Nephron (organoid): ENCODE data around the gene TMEM42.
"Not testable (repeated sequence)": the region's sequence is repeated elsewhere in the genome, so short reads cannot be mapped to it uniquely, and the experiment has no call there.

ENCODE experiments used
- H3K27ac Mint-ChIP-seq, 3 experiments: 2 replicates each; pipeline ENCODE4 v1.8.0; 2020; ENCODE audit warnings: mixed read lengths in 3 of 3, mild to moderate bottlenecking in 2 of 3, moderate library complexity in 1 of 3
- H3K27me3 Mint-ChIP-seq: 2 replicates; pipeline ENCODE4 v1.8.0; 2021; ENCODE audit warnings: low read depth, mild to moderate bottlenecking, moderate library complexity, mixed read lengths
- H3K36me3 Mint-ChIP-seq: 2 replicates; pipeline ENCODE4 v1.8.0; 2020; ENCODE audit warnings: low read depth, mixed read lengths
- H3K4me1 Mint-ChIP-seq: 2 replicates; pipeline ENCODE4 v1.8.0; 2020; ENCODE audit warnings: mixed read lengths
- H3K4me3 Mint-ChIP-seq, 3 experiments: 2 replicates each; pipeline ENCODE4 v1.8.0; 2020; ENCODE audit warnings: mild to moderate bottlenecking in 3 of 3, mixed read lengths in 3 of 3, moderate library complexity in 2 of 3
- H3K9me3 Mint-ChIP-seq: 2 replicates; pipeline ENCODE4 v1.8.0; 2020; ENCODE audit warnings: mixed read lengths
- TF ChIP-seq, protein P1 (sequence below), 3 experiments: fragments of 200-600 bp; sonication (generic); IDR thresholded peaks; one replicate each; pipeline ENCODE4 v1.5.0; 2021; ENCODE audit warnings: antibody characterized with exemption in 3 of 3; ENCODE audit not compliant: unreplicated experiment in 3 of 3

The TMEM42 gene

GRCh38 chr3:44861412-44862225 lies at the start of gene TMEM42:
Gene TMEM42 (plus strand): TSS chr3:44861912. CDS start chr3:44861925, 13 bp downstream.
- peak within 1 kb of the TSS; percentile 92 to 98 (median 97) for H3K4me3 Mint-ChIP-seq
- peaks cover 8% of the 10 kb centered on the region for H3K36me3 Mint-ChIP-seq
- H3K9me3 Mint-ChIP-seq: no peaks in the 10 kb centered on the region
- H3K27me3 Mint-ChIP-seq: no peaks in the 10 kb centered on the region
- TF ChIP-seq, protein P1, sequence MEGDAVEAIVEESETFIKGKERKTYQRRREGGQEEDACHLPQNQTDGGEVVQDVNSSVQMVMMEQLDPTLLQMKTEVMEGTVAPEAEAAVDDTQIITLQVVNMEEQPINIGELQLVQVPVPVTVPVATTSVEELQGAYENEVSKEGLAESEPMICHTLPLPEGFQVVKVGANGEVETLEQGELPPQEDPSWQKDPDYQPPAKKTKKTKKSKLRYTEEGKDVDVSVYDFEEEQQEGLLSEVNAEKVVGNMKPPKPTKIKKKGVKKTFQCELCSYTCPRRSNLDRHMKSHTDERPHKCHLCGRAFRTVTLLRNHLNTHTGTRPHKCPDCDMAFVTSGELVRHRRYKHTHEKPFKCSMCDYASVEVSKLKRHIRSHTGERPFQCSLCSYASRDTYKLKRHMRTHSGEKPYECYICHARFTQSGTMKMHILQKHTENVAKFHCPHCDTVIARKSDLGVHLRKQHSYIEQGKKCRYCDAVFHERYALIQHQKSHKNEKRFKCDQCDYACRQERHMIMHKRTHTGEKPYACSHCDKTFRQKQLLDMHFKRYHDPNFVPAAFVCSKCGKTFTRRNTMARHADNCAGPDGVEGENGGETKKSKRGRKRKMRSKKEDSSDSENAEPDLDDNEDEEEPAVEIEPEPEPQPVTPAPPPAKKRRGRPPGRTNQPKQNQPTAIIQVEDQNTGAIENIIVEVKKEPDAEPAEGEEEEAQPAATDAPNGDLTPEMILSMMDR (IDR thresholded peaks at IDR 0.05; ENCODE audit: unreplicated experiment in 3 of 3): no peak
- peaks cover 20% of the 10 kb centered on the region for H3K4me1 Mint-ChIP-seq
- H3K27ac Mint-ChIP-seq: peak within 1 kb of the TSS; percentile 90 to 99 (median 95)

- Mint-ChIP-seq H3K9me3 (peaks cover 25% of the 10 kb centered on the region), H3K27ac (no peak overlapping the region), H3K4me3 (no peak overlapping the region), H3K4me1 (no peaks in the 10 kb centered on the region), H3K27me3 (no peaks in the 10 kb centered on the region), H3K36me3 (peaks cover 66% of the 10 kb centered on the region)
- TF ChIP-seq, protein P1 (IDR thresholded peaks at IDR 0.05; ENCODE audit: unreplicated experiment in 3 of 3): no peak
Measured at GRCh38 chr3:44814751-44815150, 47.0 kb upstream of the TMEM42 start.

DNA sequence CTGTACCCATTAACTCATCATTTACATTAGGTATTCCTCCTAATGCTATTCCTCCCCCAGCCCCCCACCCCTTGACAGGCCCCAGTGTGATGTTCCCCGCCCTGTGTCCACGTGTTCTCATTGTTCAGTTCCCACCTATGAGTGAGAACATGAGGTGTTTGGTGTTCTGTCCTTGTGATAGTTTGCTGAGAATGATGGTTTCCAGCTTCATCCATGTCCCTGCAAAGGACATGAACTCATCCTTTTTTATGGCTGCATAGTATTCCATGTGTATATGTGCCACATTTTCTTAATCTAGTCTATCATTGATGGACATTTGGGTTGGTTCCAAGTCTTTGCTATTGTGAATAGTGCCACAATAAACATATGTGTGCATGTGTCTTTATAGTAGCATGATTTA lies 45.4 kb upstream of the TMEM42 start:
- H3K27ac Mint-ChIP-seq, H3K4me1 Mint-ChIP-seq, H3K27me3 Mint-ChIP-seq, H3K4me3 Mint-ChIP-seq: not testable (repeated sequence)
- H3K36me3 Mint-ChIP-seq: peaks cover 72% of the 10 kb centered on the region
- H3K9me3 Mint-ChIP-seq: peaks cover 28% of the 10 kb centered on the region

DNA sequence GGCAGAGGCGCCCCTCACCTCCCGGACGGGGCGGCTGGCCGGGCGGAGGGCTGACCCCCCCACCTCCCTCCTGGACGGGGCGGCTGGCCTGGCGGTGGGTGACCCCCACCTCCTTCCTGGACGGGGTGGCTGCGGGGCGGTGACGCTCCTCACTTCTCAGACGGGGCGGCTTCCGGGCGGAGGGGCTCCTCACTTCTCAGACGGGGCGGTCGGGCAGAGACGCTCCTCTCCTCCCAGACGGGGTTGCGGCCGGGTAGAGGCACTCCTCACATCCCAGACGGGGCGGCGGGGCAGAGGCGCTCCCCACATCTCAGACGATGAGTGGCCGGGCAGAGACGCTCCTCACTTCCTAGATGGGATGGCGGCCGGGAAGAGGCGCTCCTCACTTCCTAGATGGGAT lies 40.5 kb upstream of the TMEM42 start:
- H3K27ac Mint-ChIP-seq, H3K27me3 Mint-ChIP-seq, H3K4me1 Mint-ChIP-seq, H3K4me3 Mint-ChIP-seq: not testable (repeated sequence)
- H3K9me3 Mint-ChIP-seq: peaks cover 40% of the 10 kb centered on the region
- peaks cover 69% of the 10 kb centered on the region for H3K36me3 Mint-ChIP-seq

DNA sequence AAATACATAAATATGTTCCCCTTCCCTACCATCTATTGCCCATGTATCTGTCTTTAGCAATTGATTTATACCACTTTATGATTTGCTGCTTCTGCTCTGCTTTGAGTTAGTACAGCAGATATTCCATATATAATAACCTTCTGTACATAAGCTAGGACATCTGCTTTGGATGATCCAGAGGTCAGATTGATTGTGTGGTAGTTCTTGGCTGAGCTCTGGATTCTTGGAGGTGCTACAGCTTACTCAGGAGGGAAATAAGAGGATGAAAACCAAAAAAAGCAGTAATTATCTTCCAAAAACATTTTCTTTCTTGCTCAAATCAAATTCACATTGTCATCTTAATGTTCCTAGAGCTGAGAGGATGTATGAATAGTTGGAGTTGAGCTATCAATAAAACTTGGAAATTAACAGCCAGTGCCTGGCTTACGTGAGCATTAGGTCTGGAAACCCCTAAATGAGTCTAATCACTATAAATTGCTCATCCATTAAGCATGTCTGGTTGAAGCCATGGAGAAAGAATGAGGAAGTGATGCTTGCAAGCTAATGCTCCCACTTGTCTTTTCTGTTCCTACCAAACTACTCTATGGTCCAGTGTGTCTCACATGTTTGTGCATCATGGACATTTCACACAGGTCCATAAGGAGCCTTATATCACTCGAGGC lies 36.3 kb upstream of the TMEM42 start:
- Mint-ChIP-seq H3K27ac (no peak overlapping the region), H3K4me3 (no peak overlapping the region), H3K9me3 (peaks cover 13% of the 10 kb centered on the region), H3K36me3 (peaks cover 47% of the 10 kb centered on the region), H3K4me1 (no peaks in the 10 kb centered on the region), H3K27me3 (no peaks in the 10 kb centered on the region)
- TF ChIP-seq, protein P1 (IDR thresholded peaks at IDR 0.05; ENCODE audit: unreplicated experiment in 3 of 3): no peak

DNA sequence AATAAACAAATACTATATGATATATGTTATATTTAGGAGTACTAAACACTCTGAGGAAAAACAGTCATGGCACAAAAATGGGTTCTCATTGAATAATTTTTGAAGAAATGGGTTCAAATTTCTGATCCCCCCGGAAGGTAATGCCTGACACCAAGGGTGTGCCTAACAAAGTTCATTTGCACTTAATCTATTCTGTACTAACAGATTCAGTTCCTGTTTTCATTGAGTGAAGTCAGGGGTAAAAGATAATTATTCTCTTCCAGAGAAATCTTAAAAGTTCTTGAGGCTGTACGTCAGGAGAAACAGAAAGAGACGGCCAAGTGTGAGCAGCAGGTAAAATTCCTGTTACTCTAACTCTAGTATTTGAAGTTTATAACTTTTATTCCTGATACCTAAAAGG lies 34.5 kb upstream of the TMEM42 start:
- no peaks in the 10 kb centered on the region for H3K27me3 Mint-ChIP-seq
- peaks cover 48% of the 10 kb centered on the region for H3K36me3 Mint-ChIP-seq
- TF ChIP-seq, protein P1 (IDR thresholded peaks at IDR 0.05; ENCODE audit: unreplicated experiment in 3 of 3): no peak

More for the DNA sequence above, 34.5 kb upstream of the TMEM42 start:
- peaks cover 9% of the 10 kb centered on the region for H3K9me3 Mint-ChIP-seq
- H3K4me3 Mint-ChIP-seq: no peak overlapping the region
- H3K4me1 Mint-ChIP-seq: no peaks in the 10 kb centered on the region
- no peak overlapping the region for H3K27ac Mint-ChIP-seq
